Fibroblast of lung (primary cell): ENCODE measurements around the gene HUS1B. TPM values are rescaled to one million over a fixed set of nuclear protein-coding genes. Genes with fewer than 3 reads are reported as not detected.

Experiments
- DNase-seq, 2 donors: peaks; one replicate each; pipeline versions ENCODE4 v3.0.0 to v3.0.0-alpha.2; 2010; ENCODE audit warnings: low read depth in 2 of 2
- H2AFZ ChIP-seq: 2 replicates; pipeline ENCODE4 v1.5.1; 2012; ENCODE audit warnings: low read length, control low read depth, inconsistent platforms
- H3K27ac ChIP-seq: 2 replicates; pipeline ENCODE4 v1.5.1; 2011; ENCODE audit warnings: low read length, control low read depth; ENCODE audit not compliant: insufficient read depth
- H3K27me3 ChIP-seq: 2 replicates; pipeline ENCODE4 v1.5.1; 2011; ENCODE audit warnings: mild to moderate bottlenecking, low read length; ENCODE audit not compliant: control insufficient read depth, insufficient read depth
- H3K36me3 ChIP-seq: 2 replicates; pipeline ENCODE4 v1.5.1; 2011; ENCODE audit warnings: low read length; ENCODE audit not compliant: control insufficient read depth, insufficient read depth
- H3K4me1 ChIP-seq: 2 replicates; pipeline ENCODE4 v1.5.1; 2011; ENCODE audit warnings: low read length; ENCODE audit not compliant: control insufficient read depth, insufficient read depth; ENCODE audit errors: extremely low read depth
- H3K4me2 ChIP-seq: 2 replicates; pipeline ENCODE4 v1.5.1; 2011; ENCODE audit warnings: low read length, control low read depth; ENCODE audit not compliant: insufficient read depth; ENCODE audit errors: extremely low read depth
- H3K4me3 ChIP-seq, 4 experiments: fragments of 200-600 bp in 1 of 4; sonication (generic) in 1 of 4; replicated peaks in 1 of 4; 2 replicates each; pipeline ENCODE4 v1.5.1; 2011 to 2016; ENCODE audit warnings: low read length in 4 of 4, low read depth in 3 of 4, mild to moderate bottlenecking in 3 of 4, control low read depth in 2 of 4, inconsistent platforms in 1 of 4, mixed read lengths in 1 of 4; ENCODE audit not compliant: insufficient read depth in 1 of 4; ENCODE audit errors: control extremely low read depth in 1 of 4
- H3K79me2 ChIP-seq: 2 replicates; pipeline ENCODE4 v1.5.1; 2012; ENCODE audit warnings: mild to moderate bottlenecking, low read length, inconsistent platforms; ENCODE audit not compliant: control insufficient read depth, insufficient read depth
- H3K9ac ChIP-seq: 2 replicates; pipeline ENCODE4 v1.5.1; 2011; ENCODE audit warnings: mild to moderate bottlenecking, low read length, control low read depth; ENCODE audit not compliant: insufficient read depth
- H3K9me3 ChIP-seq: 2 replicates; pipeline ENCODE4 v1.5.1; 2012; ENCODE audit warnings: low read depth, low read length; ENCODE audit not compliant: control insufficient read depth, insufficient read depth
- H4K20me1 ChIP-seq: 2 replicates; pipeline ENCODE4 v1.5.1; 2011; ENCODE audit warnings: low read length; ENCODE audit not compliant: control insufficient read depth, insufficient read depth; ENCODE audit errors: extremely low read depth
- EZH2 ChIP-seq: IDR thresholded peaks from 2 replicates; pipeline ENCODE4 v1.5.1; 2012; ENCODE audit warnings: low read length, control low read depth, mild to moderate bottlenecking; ENCODE audit errors: missing control alignments
- polyA plus RNA-seq, 2 donors: library from polyadenylated mRNA; depleted of rRNA in 1 of 2; stranded (reverse) in 1 of 2; unstranded in 1 of 2; fragments of >200 nt; gene quantifications; 2 replicates each; pipeline ENCODE4 v1.2.1, GENCODE V29; 2011 to 2012; ENCODE audit warnings: missing spikeins in 1 of 2
- total RNA-seq: library from RNA; depleted of rRNA; stranded (reverse); fragments of >200 nt; gene quantifications from 2 replicates; pipeline ENCODE4 v1.2.1, GENCODE V29; 2014
- TF ChIP-seq, protein P1 (sequence below), 2 donors: IDR thresholded peaks in 1 of 2; conservative IDR thresholded peaks in 1 of 2; 1 replicate in 1 of 2; 2 replicates in 1 of 2; pipeline ENCODE4 v1.5.1; 2011 to 2012; ENCODE audit warnings: low read length in 2 of 2, control low read depth in 1 of 2, inconsistent platforms in 1 of 2, low read depth in 1 of 2, mild to moderate bottlenecking in 1 of 2

Gene HUS1B
- total and polyA plus RNA-seq, 2 donors (not counting 1 experiment from before 2014, with no cell fraction given), result 0.08 to 1.2 TPM

DNA sequence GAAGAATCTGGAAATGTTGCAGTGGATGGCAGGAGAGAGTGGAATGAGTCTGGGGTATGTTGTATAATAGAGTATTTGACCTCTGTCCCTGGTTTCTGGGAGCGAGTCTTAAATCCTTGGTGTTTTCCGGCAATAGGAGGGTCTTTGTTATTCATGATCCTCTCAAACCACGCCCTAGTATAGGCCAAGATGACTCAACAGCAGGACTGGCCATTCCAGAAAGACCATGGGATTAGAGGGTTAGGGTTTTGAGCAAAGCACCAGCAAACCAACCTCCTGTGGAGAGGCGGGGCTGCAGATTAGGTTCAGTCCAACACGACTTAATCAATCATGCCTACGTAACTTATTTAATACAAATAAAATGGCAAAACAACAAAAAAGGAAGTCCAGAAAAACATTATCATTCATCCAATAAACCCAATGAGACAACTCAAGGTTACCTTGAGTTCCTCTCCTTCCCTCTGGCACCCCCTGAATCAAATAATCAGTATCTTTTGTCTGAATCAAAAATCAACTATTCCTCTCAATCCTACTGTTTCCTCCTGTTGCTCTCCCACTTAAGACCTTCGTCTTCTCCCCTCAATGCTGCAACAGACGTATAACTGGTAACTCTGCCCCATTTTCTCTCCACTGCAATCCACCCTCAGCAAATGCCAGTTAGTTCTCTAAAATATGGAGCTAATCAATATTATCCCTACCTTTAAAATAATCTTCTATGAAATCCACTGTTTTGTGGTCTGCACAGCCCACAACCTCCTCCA, 15.5 kb downstream of the HUS1B start:
- Histone ChIP-seq H3K4me1 (no peaks in the 10 kb centered on the region), H3K27ac (no peak overlapping the region), H3K9ac (no peak overlapping the region), H3K4me3 (no peak overlapping the region), H3K27me3 (no peaks in the 10 kb centered on the region), H3K4me2 (no peak overlapping the region), H3K79me2 (no peaks in the 10 kb centered on the region), H3K36me3 (no peaks in the 10 kb centered on the region), H2AFZ (no peak overlapping the region), H3K9me3 (no peaks in the 10 kb centered on the region), H4K20me1 (no peaks in the 10 kb centered on the region)
- TF ChIP-seq EZH2, result no peak
- TF ChIP-seq, protein P1, sequence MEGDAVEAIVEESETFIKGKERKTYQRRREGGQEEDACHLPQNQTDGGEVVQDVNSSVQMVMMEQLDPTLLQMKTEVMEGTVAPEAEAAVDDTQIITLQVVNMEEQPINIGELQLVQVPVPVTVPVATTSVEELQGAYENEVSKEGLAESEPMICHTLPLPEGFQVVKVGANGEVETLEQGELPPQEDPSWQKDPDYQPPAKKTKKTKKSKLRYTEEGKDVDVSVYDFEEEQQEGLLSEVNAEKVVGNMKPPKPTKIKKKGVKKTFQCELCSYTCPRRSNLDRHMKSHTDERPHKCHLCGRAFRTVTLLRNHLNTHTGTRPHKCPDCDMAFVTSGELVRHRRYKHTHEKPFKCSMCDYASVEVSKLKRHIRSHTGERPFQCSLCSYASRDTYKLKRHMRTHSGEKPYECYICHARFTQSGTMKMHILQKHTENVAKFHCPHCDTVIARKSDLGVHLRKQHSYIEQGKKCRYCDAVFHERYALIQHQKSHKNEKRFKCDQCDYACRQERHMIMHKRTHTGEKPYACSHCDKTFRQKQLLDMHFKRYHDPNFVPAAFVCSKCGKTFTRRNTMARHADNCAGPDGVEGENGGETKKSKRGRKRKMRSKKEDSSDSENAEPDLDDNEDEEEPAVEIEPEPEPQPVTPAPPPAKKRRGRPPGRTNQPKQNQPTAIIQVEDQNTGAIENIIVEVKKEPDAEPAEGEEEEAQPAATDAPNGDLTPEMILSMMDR (conservative IDR thresholded peaks at IDR 0.05 in 1 of 2, IDR thresholded peaks at IDR 0.05 in 1 of 2; ENCODE audit: low read depth in 1 of 2, low read length in 2 of 2), result no peak
- no peak for DNase-seq

DNA sequence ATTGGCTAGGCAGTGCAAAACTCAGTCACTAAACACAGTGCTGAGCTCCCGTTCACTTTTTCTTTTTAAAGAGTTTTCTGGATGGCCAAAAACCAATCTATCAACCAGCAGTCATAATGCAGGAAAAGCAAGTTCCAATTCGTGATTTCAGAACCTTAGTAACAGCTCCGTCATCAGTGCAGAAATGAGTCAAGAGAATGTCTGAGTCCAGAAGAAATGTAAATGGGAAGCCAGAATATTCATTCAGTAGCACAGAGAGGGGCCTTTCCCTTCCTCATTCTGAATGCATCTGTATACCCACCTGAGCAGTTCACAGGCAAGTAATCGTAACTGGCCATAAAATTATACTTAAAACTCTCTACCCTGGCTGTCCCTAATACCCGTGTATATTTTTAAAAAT, 20.4 kb downstream of the HUS1B start:
- no peaks in the 10 kb centered on the region for H3K27me3 ChIP-seq
- TF ChIP-seq EZH2, result no peak
- TF ChIP-seq, protein P1 (conservative IDR thresholded peaks at IDR 0.05 in 1 of 2, IDR thresholded peaks at IDR 0.05 in 1 of 2; ENCODE audit: low read depth in 1 of 2, low read length in 2 of 2), result no peak
- no peaks in the 10 kb centered on the region for H3K9me3 ChIP-seq
- H3K4me2 ChIP-seq, result no peak overlapping the region
- H3K27ac ChIP-seq, result no peak overlapping the region
- no peaks in the 10 kb centered on the region for H3K79me2 ChIP-seq
- H3K4me3 ChIP-seq, result no peak overlapping the region
- no peak for DNase-seq
- no peak overlapping the region for H3K9ac ChIP-seq
- H2AFZ ChIP-seq, result no peak overlapping the region
- H4K20me1 ChIP-seq, result no peaks in the 10 kb centered on the region
- no peaks in the 10 kb centered on the region for H3K36me3 ChIP-seq
- H3K4me1 ChIP-seq, result no peaks in the 10 kb centered on the region

DNA sequence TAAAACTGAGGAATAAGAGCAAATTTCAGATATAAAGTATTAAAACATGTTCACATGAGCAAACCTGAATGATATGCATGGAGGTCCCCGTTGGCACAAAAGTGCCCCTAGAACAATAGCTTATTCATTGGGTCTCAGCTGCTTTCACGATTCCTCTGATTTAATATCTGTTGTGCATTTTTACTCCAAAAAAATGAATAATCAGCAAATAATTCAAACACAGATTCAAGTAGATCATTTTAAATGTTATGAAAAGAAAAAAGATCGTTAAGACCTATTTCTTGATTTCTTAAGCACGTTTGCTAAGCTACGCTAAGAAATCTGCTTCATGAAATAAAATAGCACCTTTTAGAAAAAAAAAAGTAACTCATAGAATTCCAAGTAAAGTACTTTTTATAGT, 21.7 kb downstream of the HUS1B start:
- Histone ChIP-seq H3K4me3 (no peak overlapping the region), H3K9ac (no peak overlapping the region), H3K79me2 (no peaks in the 10 kb centered on the region), H3K4me1 (no peaks in the 10 kb centered on the region), H2AFZ (no peak overlapping the region), H3K36me3 (no peaks in the 10 kb centered on the region), H3K27me3 (no peaks in the 10 kb centered on the region), H3K27ac (no peak overlapping the region), H4K20me1 (no peaks in the 10 kb centered on the region), H3K9me3 (no peaks in the 10 kb centered on the region), H3K4me2 (no peak overlapping the region)
- TF ChIP-seq, protein P1 (conservative IDR thresholded peaks at IDR 0.05 in 1 of 2, IDR thresholded peaks at IDR 0.05 in 1 of 2; ENCODE audit: low read depth in 1 of 2, low read length in 2 of 2), result no peak
- TF ChIP-seq EZH2, result no peak
- DNase-seq, result no peak
